Hypothalamus (tissue), 51 donors: ENCODE results near the gene CALD1.

ENCODE experiments used
- DNase-seq, 51 donors: peaks; one replicate each; lab custom pipeline; 2025; lab: John Stamatoyannopoulos, UW

The CALD1 gene

GRCh38 chr7:134992626-134993179 is 213.3 kb downstream of the CALD1 start:
- DNase-seq: no peak

- no peak for DNase-seq
Measured at GRCh38 chr7:134993877-134994456, 214.5 kb downstream of the CALD1 start.

GRCh38 chr7:134995239-134996096 is 216.0 kb downstream of the CALD1 start:
- DNase-seq: no peak

- DNase-seq: no peak
Measured at GRCh38 chr7:134996097-134996550, 216.7 kb downstream of the CALD1 start.

GRCh38 chr7:134997214-134997885 is 217.9 kb downstream of the CALD1 start:
- DNase-seq: no peak

GRCh38 chr7:134999136-134999535 is 219.7 kb downstream of the CALD1 start:
- no peak for DNase-seq

- no peak for DNase-seq
Measured at GRCh38 chr7:135001390-135002165, 222.1 kb downstream of the CALD1 start.

- DNase-seq: no peak
Measured at GRCh38 chr7:135012229-135012628, 232.8 kb downstream of the CALD1 start.
